Activated T-cell treated with anti-CD3 and anti-CD28 coated beads, Interleukin-2, amount 50 U/mL, for 1 hour (primary cell): Measurements from ENCODE around the gene SLCO2A1.

Experiments
- DNase-seq: peaks from one replicate; pipeline ENCODE4 v3.0.0-alpha.2; 2020

Gene SLCO2A1

GRCh38 chr3:133894353-133895207 is 135.1 kb downstream of the SLCO2A1 start:
- no peak for DNase-seq

- no peak for DNase-seq
Observed at GRCh38 chr3:133893683-133894352, 135.9 kb downstream of the SLCO2A1 start.

DNA sequence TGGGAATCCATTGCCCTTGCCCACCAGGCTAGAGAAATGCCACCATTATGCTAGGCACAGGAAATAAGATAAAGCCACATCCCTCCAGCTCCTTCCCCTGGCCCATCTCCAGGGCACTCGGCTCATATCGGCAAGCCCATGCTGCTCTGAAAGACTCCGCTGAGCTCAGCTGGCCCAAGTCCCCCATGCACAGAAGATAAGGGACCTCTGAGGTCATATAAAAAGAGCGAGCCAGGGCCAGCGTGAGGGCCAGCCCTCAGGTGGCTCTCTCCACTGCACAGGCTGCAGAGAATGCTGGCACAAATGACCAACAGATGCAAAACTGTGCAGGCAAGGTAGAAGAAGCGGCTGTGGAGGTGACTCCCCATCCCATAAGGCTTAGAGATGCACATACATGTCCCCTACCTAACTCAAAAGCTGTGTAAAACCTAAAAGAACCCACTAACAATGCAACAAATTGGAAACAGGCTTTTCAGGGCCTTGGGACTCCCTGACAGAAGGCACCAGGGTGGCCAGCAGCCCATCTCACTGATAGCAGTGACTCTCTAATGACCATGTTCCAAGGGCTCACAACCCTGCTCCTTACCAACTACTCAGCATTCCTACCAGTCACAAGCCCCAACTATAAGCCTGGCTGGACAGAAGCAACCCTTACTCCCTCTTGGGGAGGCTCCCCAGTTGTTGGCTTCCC is 137.0 kb downstream of the SLCO2A1 start:
- DNase-seq = no peak

GRCh38 chr3:133891662-133892378 is 137.9 kb downstream of the SLCO2A1 start:
- DNase-seq = no peak

- no peak for DNase-seq
Observed at GRCh38 chr3:133890972-133891644, 138.6 kb downstream of the SLCO2A1 start.

DNA sequence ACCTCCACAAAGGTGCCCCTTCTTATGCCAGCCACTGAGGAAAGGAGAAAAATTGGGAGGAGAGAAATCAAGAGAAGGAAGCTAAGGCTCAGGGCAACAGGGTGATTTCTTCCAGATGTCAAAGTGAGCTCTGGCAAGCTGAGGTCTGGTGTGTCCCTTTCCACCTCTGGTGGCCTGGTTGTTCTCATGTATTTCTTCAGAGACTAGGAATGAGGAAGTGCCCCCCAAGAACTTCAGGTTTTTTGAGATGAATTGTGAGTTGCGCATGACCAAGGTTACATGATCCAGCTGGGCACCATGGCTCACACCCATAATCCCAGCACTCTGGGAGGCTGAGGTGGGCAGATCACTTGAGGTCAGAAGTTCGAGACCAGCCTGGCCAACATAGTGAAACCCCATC is 139.7 kb downstream of the SLCO2A1 start:
- DNase-seq = no peak

DNA sequence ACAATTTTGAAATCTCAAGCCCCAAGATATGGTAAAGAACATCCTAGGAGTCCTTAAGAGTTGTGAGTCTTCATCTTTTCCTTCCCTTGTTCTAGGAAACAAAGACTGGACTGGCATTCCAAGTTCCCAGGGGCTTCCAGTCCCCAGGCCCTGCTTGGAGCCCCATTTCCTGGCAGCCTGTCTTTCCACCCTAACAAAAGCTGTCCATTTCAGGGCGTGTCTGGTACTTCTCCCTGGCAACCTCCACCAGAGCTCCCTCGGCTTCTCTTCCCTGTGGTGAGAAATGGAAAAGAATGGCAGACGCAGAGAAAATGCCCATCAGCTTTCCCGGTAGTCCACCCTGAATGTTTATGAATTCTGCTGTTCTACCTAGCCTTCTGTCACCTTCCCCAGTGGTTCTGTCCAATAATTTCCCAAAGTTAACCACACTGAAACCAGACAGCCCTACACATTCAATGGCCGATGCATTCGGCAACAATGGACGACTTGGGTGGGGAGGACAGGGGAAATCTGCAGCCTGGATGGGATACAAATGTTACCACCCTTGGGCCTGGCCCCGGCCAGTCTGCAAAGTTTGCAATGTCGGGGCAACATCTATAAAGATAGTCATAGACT is 140.9 kb downstream of the SLCO2A1 start:
- DNase-seq = no peak

- no peak for DNase-seq
Observed at GRCh38 chr3:133887803-133888703, 141.7 kb downstream of the SLCO2A1 start.

DNA sequence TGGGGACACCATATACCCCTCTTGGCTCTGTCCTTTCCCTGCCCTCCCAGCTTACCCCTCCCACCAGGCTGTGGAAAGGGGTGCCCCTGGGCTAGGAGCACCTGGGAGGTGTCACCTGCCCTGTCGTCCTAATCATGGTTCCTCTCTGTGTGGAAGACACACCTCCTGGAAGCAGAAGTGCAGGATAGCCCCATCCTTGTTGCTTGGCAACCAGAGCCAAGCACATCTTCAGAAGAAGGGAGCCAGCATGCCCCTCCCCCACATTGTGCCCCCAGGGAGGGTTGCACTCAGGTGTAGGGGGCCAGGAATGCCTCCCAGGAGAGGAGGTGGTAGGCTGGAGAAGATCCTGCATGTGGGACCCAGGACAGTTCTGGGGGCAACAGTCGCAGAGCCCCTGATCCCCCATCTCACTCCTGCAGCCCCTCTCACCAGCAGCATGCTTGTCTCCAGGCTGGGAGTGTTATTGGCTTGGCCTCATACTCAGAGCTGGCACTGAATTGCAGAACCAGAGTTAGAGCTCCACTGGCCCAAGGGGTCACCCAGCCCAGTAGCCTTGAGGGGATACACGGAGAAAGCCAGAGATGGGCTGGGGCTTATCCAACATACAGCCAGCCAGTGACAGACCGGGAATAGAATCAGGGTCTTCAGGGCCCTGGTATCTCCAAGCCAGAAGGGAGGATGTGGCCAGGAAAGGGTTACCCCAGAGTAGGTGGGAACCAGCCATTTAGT is 142.5 kb downstream of the SLCO2A1 start:
- no peak for DNase-seq

- no peak for DNase-seq
Observed at GRCh38 chr3:133886031-133886722, 143.5 kb downstream of the SLCO2A1 start.

GRCh38 chr3:133884887-133885711 is 144.6 kb downstream of the SLCO2A1 start:
- no peak for DNase-seq

GRCh38 chr3:133884054-133884886 is 145.5 kb downstream of the SLCO2A1 start:
- DNase-seq = no peak

- no peak for DNase-seq
Observed at GRCh38 chr3:133883641-133884040, 146.1 kb downstream of the SLCO2A1 start.

DNA sequence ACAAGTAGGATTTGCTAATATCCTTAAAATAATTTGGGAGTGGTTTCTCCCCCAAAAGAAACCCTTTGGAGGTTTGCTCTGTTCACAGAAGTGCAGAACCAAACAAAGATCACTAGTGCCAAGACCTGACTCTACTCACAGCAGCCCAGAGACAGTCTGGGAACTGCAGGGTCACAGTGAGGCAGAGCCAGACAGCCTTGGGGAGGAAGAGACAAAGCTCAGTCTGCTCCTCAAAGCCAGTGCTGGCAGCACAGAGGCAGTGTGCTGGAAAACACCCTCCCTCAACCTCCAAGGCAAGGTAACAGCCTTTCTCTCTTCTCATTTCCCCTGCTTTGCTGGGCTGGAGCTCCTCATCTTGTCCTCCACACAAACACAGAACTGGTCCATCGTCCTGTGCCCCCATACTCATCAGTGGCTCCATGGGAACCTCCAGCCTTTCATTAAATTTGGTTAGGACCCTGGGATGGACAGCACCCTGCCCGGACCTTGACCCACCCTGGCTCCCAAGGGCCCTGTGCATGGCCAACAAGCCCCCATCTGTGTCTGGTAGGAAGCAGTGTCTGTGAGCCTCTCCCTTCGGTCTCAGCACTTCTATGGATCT is 146.6 kb downstream of the SLCO2A1 start:
- no peak for DNase-seq

- DNase-seq = no peak
Observed at GRCh38 chr3:133881939-133882825, 147.5 kb downstream of the SLCO2A1 start.

- no peak for DNase-seq
Observed at GRCh38 chr3:133881492-133881891, 148.2 kb downstream of the SLCO2A1 start.
